Liver (tissue), 3 donors: Measurements from ENCODE around the gene TTC38.

ENCODE experiments used
- CTCF ChIP-seq: fragments of 150-350 bp; IDR thresholded peaks from 2 replicates; pipeline ENCODE4 v1.5.1; 2017; ENCODE audit warnings: improper control_type of control experiment, low read depth, low read length; ENCODE audit not compliant: missing input control
- GABPA ChIP-seq, 2 donors: IDR thresholded peaks in 1 of 2; conservative IDR thresholded peaks in 1 of 2; 2 replicates each; pipeline ENCODE4 v1.6.1; 2016; ENCODE audit warnings: antibody characterized with exemption in 2 of 2, mild to moderate bottlenecking in 1 of 2, moderate library complexity in 1 of 2
- HNF4A ChIP-seq, 2 donors: conservative IDR thresholded peaks; 2 replicates each; pipeline ENCODE4 v1.6.1; 2016; ENCODE audit warnings: antibody characterized with exemption in 2 of 2, mild to moderate bottlenecking in 2 of 2
- MAX ChIP-seq: IDR thresholded peaks from 2 replicates; pipeline ENCODE4 v1.6.1; 2016; ENCODE audit warnings: antibody characterized with exemption
- RAD21 ChIP-seq, 2 donors: IDR thresholded peaks; 2 replicates each; pipeline ENCODE4 v1.6.1; 2016; ENCODE audit warnings: antibody characterized with exemption in 2 of 2, mild to moderate bottlenecking in 2 of 2
- RXRA ChIP-seq, 2 donors: IDR thresholded peaks; 2 replicates each; pipeline ENCODE4 v1.6.1; 2017 to 2018; ENCODE audit warnings: antibody characterized with exemption in 2 of 2, mild to moderate bottlenecking in 1 of 2
- SP1 ChIP-seq: IDR thresholded peaks from 2 replicates; pipeline ENCODE4 v1.6.1; 2018; ENCODE audit warnings: antibody characterized with exemption, mild to moderate bottlenecking
- TAF1 ChIP-seq: conservative IDR thresholded peaks from 2 replicates; pipeline ENCODE4 v1.6.1; 2016; ENCODE audit warnings: antibody characterized with exemption, mild to moderate bottlenecking
- YY1 ChIP-seq: IDR thresholded peaks from 2 replicates; pipeline ENCODE4 v1.6.1; 2016; ENCODE audit warnings: antibody characterized with exemption, mild to moderate bottlenecking
- ZBTB33 ChIP-seq: IDR thresholded peaks from 2 replicates; pipeline ENCODE4 v1.6.1; 2016; ENCODE audit warnings: antibody characterized with exemption
- TF ChIP-seq, protein P1 (sequence below): IDR thresholded peaks from 2 replicates; pipeline ENCODE4 v1.6.1; 2016; ENCODE audit warnings: antibody characterized with exemption, mild to moderate bottlenecking
- TF ChIP-seq, protein P2 (sequence below): IDR thresholded peaks from 2 replicates; pipeline ENCODE4 v1.6.1; 2016; ENCODE audit warnings: antibody characterized with exemption
- donor health status: healthy.
- donor health status: healthy.

DNA sequence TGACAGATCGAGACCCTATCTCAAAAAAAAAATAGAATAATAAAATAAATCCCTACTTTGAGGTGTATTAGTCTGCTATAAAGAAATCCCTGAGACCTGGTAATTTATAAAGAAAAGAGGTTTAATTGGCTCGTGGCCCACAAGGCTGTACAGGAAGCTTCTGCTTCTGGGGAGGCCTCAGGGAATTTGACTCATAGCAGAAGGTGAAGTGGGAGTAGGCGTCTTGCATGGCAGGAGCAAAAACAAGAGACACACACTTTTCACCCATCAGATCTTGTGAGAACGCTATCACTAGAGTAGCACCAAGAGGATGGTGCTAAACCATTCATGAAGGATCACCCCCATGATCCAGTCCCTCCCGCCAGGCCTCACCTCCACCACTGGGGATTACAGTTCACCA, 46.9 kb upstream of the TTC38 start:
- TF ChIP-seq ZBTB33 (no peak), SP1 (no peak), CTCF (no peak), RAD21 (IDR thresholded peaks at IDR 0.05) (no peak), YY1 (no peak), RXRA (IDR thresholded peaks at IDR 0.05) (no peak), MAX (no peak), GABPA (IDR thresholded peaks at IDR 0.05 in 1 of 2, conservative IDR thresholded peaks at IDR 0.05 in 1 of 2) (no peak), HNF4A (conservative IDR thresholded peaks at IDR 0.05) (no peak), TAF1 (no peak)
- TF ChIP-seq, protein P1, sequence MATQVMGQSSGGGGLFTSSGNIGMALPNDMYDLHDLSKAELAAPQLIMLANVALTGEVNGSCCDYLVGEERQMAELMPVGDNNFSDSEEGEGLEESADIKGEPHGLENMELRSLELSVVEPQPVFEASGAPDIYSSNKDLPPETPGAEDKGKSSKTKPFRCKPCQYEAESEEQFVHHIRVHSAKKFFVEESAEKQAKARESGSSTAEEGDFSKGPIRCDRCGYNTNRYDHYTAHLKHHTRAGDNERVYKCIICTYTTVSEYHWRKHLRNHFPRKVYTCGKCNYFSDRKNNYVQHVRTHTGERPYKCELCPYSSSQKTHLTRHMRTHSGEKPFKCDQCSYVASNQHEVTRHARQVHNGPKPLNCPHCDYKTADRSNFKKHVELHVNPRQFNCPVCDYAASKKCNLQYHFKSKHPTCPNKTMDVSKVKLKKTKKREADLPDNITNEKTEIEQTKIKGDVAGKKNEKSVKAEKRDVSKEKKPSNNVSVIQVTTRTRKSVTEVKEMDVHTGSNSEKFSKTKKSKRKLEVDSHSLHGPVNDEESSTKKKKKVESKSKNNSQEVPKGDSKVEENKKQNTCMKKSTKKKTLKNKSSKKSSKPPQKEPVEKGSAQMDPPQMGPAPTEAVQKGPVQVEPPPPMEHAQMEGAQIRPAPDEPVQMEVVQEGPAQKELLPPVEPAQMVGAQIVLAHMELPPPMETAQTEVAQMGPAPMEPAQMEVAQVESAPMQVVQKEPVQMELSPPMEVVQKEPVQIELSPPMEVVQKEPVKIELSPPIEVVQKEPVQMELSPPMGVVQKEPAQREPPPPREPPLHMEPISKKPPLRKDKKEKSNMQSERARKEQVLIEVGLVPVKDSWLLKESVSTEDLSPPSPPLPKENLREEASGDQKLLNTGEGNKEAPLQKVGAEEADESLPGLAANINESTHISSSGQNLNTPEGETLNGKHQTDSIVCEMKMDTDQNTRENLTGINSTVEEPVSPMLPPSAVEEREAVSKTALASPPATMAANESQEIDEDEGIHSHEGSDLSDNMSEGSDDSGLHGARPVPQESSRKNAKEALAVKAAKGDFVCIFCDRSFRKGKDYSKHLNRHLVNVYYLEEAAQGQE, result no peak
- TF ChIP-seq, protein P2, sequence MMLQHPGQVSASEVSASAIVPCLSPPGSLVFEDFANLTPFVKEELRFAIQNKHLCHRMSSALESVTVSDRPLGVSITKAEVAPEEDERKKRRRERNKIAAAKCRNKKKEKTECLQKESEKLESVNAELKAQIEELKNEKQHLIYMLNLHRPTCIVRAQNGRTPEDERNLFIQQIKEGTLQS, result no peak
